ENCODE measurements around the gene ALLC.
"Not testable (repeated sequence)": the region's sequence is repeated elsewhere in the genome, so short reads cannot be mapped to it uniquely, and the experiment has no call there.

ALLC gene

DNA sequence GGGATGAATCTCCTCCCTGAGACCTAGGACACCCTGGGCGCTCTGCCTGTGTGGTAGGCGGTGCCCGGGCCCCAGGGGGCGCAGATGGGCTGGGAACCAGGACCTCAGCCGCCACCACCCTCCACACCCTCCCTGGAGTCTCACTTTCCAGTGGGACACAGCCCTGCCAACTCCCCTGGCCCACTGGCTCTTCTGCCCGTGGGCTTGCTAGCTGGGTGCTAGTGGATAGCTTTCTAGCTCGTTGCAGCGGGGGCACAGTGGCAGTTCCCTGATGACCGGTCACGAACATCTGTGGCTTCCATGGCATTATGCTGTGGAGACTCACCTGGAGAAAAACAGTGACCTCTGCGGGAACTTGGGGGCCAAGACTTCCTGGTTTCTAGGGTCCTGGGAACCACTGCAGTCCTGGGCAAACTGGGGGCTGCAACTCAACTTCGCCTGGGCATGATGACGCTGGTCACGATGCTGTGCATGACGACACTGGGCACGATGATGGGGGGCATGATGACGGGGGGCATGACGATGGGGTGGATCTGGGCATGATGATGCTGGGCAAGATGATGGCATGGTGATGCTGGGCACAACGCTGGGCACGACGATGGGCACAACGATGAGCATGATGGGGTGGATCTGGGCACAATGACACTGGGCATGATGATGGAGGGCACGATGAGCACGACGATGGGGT lies 31.0 kb upstream of the ALLC start:
- no peak for DNase-seq

DNA sequence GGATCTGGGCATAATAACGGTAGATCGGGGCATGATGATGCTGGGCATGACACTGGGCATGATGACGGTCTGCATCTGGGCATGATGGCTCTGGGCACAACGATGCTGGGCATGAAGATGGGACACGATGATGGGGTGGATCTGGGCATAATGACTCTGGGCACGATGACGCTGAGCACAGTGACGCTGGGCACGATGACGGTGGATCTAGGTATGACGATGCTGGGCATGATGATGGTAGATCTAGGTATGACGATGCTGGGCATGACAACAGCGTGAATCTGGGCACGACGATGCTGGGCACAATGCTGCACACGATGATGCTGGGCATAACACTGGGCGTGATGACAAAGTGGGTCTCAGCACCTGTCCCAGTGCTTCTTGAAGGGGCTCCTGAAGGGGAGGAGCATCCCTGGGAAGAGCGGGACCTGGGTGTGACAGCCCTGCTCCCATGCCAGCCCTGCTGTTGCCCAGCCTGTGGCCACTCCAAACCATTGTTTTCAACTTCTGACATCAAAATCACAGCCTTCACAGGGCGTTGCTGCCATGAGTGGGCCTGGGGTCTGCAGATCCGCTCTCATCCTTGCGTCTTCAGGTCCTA lies 30.4 kb upstream of the ALLC start:
- no peak for DNase-seq

DNA sequence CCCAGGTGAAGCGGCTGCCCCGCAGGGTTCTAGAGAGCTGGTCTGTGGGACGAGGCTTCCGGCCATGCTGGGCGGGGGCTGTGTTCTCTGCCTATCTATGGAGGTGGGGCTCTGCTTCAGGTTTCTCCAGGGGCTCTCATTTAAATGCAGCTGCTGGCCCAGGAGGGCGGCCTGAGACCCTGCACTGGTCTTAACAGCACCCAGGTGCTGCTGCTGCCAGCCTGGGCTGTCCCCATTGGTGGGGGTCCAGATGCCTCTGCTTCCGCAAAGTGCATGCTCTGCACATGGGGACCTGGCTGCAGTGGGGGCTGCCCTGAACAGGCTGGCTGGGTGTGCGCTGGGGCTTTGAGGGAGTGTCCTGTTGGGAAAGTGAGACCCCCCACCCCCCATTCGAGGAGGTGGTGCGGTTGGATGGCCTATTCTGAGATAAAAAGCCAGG lies 29.7 kb upstream of the ALLC start:
- no peak for DNase-seq

DNA sequence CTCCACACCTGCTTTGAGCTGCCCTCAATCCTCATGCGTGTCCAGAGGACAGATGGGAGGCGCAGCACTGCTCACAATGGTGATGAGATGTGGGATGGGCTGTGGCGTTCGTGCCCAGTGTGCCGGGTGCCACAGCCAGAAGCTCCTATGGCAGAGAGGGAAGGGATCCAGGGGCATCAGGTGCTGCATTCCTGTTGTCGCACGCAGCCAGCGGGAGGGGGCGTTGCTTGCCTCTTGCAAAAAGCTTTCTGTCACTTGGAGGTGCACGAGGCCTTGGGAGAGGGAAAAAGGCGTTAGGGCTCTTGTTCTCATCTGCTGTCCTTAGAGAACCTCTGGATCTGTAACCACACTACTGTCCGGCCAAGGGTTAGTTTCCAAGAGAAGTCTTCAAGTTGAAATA lies 29.2 kb upstream of the ALLC start:
- no peak for DNase-seq

DNA sequence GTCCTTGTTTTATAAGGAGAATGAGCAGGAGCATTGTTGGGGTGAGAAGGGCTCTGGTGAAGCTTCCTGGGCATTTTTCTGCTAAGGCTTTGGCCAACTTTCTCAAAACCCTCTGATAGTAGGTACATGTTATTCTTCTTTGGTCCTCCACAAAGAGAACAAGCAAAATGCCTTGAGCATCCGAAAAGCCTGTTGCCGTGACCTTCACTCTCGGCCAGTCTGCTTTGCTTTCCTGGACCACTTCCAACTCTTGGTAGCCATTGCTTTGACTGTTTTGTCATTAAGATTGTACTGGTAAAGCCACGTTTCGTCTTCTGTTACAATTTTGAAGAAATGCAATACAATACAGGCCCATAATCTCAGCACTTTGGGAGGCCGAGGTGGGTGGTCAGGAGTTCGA lies 27.4 kb upstream of the ALLC start:
- DNase-seq: no peak

DNA sequence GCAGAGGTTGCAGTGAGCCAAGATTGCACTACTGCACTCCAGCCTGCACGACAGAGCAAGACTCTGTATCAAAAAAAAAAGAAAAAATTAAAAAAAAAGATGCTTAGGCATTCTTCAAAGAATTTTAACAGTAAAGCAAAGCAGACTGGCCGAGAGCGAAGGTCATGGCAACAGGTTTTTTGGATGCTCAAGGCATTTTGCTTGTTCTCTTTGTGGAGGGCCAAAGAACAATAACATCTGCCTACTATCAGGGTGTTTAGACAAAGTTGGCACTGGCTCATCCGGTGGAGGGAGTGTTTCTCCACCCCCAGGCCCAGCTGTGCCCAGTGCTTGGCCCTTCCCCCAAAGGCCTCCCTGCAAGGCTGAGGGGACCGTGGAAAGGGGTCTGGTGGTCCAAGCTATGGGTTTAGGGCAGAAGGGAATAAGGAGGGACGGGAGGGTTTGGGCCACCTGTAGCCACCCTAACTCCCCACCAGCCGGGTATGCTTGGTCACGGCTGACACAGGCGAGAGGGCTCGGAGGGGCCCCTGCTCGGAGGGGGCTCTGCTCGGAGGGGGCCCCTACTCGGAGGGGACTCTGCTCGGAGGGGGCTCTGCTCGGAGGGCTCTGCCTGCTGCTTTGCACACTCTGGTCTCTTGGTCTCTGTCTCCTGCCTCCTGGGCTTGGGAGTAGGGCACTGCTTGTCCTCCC lies 26.7 kb upstream of the ALLC start:
- DNase-seq: no peak

DNA sequence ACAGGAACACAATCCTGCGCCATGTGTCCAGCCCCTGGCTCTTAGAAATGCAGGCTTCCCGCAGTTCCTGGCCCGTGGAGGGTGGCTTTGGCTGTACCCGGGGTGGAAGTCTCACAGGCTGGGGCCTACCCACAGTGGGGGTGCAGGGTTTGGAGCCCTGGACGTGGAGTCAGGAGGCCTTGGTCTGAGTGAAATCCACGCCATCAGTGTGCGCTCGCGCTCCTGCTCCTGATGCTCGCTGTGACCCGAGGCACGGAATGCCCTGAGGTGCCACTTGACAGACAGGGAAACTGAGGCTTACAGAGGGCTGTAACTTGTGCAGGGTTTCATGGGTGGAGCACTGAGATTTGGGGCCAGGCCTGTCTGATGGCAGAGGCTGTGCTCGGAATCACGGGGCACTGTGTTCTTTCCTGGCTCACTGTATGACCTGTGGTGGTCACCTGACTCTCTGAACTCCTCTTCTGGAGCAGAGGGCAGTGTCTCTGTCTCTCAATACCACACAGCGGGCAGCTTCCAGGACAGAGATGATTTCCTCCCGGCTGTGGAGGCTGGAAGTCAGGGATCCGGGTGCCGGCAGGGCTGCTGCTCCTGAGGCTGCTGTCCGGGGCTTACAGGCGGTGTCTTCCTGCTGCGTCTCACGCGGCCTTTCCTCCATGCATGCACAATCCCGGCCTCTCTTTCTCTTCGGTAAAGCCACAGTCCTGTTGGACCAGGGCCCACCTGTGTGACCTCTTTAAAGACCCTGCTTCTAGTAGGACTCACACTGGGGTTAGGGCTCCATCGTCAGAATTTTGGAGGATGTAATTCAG lies 25.9 kb upstream of the ALLC start:
- DNase-seq: no peak

DNA sequence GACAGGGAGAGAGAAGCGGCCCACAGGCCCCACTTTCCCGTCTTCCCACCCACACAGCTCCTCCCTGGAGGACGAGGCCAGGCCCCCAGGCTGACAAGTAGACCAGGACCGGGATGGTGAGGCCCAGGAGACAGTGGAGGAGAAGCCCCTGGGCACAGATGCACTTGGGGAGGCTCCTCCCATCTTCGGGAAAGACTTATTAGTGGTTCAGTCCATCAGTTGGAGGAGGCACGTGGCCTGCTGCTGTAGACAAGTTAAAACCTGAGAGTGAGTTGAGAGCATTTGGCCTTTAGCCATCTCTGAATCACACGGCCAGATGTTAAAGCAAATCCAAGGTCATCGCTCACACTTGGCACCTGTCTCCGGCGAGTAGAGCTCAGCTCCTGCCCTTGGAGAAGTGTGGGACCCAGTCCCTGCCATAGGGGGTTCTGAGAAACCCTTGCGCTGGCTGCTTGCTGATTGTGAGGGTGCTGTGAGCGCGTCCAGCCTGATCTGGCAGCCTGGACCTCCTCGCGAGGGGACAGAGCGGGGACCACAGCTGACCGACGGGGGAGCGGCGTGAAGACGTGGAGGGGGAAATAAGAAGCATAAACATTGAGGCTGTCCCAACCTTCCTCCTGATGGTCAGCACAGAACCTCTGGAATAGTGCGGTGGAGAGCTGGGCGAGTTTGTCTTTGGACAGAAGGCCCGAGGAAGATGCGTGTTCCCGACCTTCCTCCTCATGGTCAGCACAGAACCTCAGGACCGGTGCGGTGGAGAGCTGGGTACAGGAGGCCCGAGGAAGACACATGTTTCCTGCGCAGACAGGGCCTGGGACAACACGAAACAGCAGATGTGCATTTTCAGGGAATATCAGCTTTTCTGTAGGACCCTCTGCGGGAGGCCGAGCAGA lies 24.7 kb upstream of the ALLC start:
- no peak for DNase-seq

DNA sequence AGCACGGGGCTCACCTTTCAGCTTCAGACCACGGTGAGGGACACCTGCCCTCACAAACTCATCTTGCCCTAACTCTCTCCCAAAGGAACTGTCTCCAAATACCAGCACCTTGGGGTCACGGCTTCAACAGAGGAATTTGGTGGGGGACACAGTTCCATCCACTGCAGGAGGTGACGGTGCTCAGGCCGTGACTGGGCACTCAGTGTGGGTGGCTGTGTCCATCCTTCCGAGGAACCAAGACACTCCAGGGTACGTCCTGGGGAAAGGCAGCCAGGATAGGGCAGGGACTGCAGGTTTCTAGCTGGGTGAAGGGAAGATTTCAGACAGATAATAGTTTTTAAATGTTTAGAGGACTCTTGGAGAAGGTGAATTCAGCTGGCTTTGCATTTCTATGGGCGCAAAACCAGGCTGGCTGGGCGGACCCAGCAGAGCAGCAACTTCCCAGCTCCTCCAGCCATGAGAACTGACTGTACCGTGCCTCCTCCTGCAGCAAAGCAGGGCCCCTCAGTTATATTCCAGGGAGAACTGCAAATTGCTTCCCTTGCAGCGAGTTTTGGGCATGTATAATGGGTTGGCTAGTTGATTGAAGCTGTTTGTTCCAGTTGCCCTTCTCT lies 23.9 kb upstream of the ALLC start:
- DNase-seq: no peak

DNA sequence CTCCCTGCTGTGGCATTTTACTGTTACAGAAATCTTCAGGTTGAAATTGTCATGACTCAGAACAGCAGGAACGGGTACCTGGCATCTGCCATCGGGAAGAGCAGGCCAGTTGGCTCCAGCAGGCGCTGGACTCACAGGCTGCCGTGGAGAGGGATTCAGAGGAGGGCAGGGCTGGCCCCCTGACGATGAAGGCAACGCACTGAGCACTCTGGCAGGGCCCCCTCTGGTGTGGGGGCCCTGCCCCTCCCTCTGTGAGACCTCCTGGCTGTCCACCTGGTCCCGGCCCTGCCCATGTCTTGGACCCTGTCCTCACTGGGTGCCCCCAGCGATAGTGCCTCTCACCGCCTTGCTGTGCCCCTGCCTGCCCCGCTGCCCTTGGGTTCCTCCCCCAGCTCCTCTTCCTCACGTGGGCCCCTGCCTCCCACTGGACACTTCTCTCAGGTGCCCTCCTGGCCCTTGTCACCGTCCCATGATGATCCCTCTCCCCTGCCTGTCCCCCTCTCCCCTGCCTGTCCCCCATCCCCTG lies 23.3 kb upstream of the ALLC start:
- DNase-seq: no peak

DNA sequence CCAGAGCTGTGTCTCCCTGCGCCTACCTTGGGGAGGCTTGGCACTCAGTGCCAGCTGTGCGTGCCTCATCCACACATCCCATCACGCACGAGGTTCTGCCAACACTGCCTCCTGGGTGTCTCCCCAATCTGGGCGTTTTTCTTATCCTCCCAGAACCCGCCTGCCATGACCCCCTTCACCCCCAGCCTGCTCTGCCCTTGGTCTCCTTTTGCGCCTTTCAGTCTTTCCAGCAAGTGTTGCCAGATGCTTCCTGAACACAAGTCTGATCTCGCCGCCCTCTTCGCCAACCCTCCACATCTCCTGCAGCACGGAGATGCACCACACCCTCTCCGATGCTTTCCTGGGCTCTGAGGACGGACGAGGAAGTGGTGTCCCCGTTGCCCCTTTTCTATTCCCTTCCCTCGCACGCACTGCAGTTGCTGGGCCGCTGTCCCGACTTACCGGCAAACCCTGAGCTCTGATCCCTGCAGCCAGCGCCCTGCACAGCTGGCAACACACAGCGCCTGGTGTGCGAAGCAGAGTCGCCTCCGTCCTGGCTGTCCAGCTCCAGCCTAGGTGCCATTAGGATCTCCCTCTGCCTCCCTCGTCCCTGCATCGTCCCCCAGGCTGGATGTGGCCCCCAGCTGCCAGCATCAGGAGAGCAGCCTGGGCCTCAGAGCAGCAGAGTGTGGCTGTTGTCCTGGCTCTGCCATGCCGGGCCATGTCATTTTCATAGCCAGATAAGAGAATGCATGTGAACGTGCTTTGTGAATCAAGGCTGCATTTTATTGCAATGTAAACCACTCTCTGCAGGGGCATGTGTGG lies 22.6 kb upstream of the ALLC start:
- no peak for DNase-seq

DNA sequence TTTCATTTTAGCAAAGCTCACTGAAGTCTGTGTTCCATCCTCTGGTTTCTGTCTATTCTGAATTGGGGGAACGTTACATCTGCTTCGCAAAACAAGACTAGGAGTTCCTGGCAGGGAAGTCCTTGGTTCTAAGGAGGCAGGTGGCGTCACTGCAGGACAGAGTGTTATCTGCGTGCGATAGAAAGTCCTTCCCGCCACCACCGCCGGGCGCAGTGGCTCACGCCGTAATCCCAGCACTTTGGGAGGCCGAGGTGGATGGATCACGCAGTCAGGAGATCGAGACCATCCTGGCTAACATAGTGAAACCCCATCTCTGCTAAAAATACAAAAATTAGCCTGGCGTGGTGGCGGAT lies 22.0 kb upstream of the ALLC start:
- not testable (repeated sequence) for DNase-seq

DNA sequence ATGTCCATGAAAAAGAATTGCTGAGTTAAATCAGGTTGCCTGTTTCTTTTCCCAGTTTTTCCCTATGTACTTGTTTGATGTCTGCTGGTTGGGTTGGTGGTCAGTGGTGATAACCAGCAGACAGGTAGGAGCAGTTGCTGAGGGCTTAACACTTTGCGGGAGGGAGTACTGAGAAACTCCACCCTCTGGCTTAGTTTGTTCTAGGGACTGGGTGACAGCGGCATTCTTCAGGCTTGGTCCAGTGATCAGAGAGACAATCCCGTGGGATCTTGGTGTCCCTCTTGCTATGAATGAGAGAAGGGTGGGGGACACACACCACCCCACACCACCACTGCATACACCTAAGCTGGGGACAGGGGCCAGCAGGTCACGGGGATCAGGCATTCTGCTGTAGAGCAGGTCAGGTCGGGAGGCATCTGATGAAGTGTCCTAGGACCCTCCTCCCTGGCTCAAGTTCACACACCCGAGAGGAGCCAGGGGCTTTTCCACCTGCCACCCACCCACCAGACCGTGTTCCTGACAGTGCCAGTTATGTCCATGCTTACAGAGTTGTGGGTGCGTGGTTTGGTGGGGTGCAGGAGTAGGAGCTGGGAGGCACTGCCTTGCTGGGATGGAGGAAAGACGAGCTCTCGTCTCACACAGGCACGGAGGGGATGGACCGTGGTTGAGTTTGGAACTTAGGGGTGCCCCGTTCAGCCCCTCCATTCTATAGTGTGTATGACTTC lies 21.3 kb upstream of the ALLC start:
- DNase-seq: no peak

DNA sequence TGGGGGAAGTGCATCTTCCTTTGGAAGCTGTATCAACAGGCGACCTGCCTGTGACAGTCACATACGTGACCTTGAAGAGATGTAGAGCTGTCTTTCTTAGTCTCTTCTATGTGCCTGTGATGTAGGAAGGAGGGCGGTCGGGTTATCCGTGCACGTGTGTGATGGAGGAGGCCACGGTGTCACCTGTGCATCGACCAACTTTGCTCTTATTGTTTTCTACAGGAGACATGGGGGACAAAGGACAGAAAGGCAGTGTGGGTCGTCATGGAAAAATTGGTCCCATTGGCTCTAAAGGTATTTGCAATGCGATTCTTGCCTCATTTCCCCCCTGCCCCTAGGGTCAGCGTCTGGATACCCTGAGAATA lies 20.7 kb upstream of the ALLC start:
- no peak for DNase-seq

DNA sequence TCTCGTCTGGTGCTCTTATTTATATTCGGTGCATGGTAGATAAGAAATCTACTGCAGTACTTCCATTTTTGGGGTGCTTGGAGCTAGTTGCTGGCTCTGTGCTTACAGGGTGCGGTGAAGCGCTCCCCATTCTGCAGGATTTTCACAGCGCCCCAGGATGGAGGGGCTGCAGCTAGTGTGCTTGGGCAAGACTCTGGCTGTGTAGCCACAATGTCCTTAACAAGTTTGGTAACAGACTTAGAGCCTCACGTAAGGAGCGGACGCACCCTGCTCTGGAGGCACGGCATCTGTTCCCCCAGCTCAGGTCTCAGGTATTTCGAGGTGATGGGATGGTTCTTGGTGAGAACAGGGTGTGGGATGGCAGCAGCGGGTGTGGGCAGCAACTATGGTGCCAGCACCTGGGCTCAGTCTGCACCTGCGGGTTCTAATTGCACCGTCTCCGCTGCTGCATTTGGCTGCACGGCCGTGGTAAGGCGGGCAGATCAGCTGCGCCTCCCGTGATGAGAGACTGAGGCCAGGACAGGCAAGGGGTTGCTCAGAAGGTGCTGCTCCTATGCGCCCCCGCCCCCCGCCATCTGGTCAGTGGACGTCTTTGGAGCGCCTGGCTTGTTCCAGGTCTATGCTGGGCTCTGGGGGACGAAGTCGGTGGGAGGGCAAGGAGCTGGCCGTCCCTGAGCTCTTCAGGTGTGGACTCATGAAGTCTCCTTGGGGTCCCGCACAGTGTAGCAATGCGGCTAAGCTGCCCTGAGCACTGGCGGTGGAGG lies 20.1 kb upstream of the ALLC start:
- no peak for DNase-seq

DNA sequence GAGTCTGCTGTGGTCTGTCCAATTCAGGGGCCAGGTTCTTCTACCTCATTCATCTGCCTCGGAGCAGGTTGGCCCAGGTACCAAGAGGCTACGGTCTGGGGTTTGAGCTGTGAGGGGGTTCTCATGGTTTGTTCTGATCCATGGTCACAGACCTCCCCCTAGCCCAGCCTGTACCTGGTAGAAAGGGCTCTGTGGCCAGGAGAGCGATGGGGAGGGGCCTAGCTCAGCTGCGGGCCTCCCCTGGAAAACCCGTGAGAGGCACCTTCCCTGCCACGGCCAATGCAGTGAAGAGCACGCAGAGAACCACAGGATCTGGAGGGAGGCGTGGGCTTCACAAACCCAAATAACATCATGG lies 19.6 kb upstream of the ALLC start:
- no peak for DNase-seq

DNA sequence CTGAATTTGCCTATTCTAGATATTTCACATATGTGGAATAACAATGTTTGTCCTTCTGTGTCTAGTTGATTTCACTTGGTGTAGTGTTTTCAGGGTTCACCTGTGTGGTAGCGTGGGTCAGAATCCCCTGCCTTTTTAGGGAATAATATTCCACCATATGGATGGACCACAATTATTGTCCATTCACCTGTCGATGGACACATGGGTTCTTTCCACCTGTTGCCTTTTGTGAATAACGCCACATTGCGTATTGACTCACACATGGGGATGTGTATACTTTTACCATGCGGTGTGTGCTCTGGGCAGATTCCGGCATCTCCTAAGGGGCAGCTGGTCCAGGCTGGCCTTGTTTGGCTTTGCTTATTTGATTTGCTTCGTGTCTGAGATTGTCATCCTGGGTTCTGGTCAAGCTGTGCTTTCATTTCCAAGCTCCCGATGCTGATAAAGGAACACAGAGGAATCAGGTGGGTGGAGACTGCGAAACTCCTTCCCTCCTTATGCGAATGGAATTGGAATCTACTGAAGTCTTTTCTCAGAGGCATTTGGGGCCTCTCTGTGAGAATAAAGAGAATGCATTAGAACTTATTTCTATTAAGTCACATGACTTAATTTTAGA lies 18.9 kb upstream of the ALLC start:
- no peak for DNase-seq

DNA sequence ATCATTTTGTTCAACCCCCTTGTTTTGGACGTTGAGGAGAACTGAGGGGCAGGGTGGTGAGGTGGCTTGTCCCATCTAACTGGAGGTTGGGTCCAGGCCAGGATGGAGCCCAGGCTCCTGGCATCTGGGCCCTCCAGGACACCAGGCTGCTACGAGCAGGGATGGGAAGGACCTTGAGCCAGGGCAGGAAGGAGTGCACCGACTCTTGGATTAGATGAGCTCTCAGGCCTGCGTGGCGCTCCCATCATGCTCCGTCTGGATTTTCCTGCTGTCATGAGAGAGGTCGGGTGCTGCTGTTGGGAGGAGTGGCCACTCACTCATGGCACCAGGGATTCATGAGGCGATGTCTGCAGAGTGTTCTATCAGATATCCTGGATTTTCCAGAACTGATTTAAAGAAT lies 18.3 kb upstream of the ALLC start:
- no peak for DNase-seq

DNA sequence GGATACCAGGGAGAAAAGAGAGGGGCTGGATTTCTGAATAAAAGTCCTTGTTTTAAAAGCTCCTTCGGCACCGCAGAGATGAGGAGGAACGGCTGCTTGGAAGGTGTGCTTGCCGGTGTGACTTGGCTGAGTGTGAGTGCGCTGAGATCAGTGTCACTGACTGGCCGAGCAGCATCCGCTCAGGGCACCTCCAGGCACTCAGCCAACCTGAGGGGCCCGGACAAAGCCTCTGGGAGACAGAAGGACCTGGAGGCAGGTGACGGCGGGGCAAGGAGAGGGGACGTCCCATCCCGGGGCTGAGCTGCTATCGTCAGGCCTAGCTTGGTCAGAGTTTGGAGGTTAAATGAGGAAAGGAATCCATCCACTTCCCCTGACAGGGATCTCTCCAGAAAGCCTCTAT lies 16.8 kb upstream of the ALLC start:
- DNase-seq: no peak
